CD4-positive, alpha-beta T cell treated with Interleukin-21 for 1 hour (primary cell): ENCODE results near the gene GLG1.
"Not testable (repeated sequence)": the region's sequence is repeated elsewhere in the genome, so short reads cannot be mapped to it uniquely, and the experiment has no call there.

Source experiments
- DNase-seq: peaks from one replicate; pipeline ENCODE4 v3.0.0-alpha.2; 2020

Gene GLG1

GRCh38 chr16:74430036-74430712, 176.7 kb downstream of the GLG1 start:
- peak; percentile 59 for DNase-seq

- not testable (repeated sequence) for DNase-seq
Measured at GRCh38 chr16:74428493-74428892, 178.4 kb downstream of the GLG1 start.

GRCh38 chr16:74425751-74426150, 181.2 kb downstream of the GLG1 start:
- DNase-seq: not testable (repeated sequence)

- DNase-seq: not testable (repeated sequence)
Measured at GRCh38 chr16:74423721-74424120, 183.2 kb downstream of the GLG1 start.

DNA sequence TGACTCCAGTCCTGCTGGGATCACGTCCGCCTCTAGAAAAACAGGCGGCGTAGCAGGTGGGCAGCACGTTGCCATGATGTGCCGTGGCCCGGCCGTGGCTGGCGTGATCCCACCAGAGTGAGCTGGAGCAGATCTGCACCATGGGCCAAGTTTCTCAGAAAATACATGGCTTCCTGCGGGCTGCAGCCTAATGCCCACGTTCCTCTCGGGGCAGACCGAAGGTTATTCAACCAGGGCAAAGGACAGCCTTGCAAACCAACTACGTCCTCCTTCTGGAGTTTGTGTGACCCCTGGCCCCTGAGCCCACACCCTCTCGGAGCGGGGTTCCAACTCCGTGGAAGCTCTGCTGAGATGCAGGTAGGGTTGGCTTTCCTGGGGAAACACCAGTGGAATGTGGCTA, 184.8 kb downstream of the GLG1 start:
- not testable (repeated sequence) for DNase-seq

GRCh38 chr16:74421482-74421785, 185.5 kb downstream of the GLG1 start:
- not testable (repeated sequence) for DNase-seq

DNA sequence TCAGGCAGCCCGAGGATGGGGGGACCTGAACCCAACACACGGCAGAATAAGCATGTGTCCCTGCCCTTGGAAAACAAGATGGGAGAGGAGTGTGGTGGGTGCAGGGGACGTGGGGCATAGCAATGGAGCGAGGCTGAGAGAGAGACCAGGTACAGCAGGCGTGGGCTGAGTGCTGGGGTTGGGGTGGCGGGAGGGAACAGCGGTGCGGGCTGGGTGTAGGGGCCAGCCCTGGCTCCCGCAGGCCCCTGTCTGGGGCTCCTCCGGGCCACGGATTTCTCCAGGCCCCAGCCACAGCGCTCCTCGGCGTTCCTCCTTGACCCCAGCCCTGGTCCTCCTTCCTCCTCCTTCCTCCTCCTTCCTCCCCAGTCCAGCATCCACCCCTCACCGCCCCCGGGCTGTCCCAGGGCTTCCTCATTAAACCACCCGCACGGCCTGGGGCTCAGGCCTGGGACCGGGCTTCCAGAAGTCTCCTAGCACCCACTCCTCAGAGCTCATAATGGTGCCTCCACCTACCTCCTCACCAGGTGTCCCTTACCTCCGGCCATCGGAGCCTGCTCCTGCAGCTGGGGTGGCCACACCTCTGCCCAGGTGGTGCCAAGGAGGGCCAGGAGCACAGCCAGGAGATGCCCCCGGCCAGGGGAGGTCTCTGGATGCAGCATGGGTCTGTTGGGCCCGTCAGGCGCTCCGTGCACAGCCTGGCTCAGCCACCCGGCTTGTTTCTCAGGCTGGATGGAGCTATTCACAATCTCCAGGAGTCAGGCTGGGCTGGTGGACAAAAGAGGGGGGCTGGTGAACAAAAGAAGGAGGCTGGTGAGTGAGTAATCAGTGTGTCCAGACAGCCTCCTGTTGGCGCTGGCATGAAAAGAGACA, 186.1 kb downstream of the GLG1 start, which contains the start of gene CLEC18B:
CLEC18B (minus strand) TSS at position 867 of the 870 bp plus-strand sequence; CDS start at position 659, 208 bp downstream.
- not testable (repeated sequence) for DNase-seq

DNA sequence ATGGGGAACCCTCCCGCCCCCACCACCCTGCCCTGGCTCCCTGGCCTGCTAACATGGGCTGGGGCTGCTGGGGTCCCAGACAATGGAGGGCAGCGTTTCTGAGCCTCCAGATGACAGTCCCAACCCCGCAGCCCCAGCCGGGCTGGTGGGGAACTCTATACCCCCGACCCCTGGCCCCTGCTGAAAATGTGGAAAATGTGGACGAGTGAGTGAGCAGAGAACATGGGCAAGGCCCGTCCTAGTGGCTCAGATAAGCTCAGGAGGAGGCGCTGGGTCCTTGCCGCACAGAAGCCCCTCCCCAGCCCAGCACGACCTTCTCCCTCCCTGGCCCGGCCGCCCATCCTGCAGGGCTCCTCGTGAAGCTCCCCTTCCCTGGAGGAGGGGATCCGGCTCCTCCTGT, 187.1 kb downstream of the GLG1 start:
- not testable (repeated sequence) for DNase-seq

- DNase-seq: not testable (repeated sequence)
Measured at GRCh38 chr16:74417897-74418296, 189.0 kb downstream of the GLG1 start.

DNA sequence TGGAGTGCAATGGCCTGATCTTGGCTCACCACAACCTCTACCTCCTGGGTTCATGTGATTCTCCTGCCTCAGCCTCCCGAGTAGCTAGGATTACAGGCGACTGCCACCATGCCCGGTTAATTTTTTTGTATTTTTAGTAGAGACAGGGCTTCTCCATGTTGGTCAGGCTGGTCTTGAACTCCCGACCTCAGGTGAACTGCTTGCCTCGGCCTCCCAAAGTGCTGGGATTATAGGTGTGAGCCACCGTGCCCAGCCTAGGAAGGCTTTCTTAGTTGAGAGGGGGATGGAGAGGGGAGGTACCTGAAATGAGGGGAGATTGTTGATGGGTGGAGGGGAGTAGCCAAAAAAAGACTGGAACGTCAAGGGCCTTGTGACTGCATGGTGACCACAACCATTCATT, 193.0 kb downstream of the GLG1 start:
- DNase-seq: not testable (repeated sequence)

GRCh38 chr16:74413485-74413884, 193.4 kb downstream of the GLG1 start:
- DNase-seq: not testable (repeated sequence)

DNA sequence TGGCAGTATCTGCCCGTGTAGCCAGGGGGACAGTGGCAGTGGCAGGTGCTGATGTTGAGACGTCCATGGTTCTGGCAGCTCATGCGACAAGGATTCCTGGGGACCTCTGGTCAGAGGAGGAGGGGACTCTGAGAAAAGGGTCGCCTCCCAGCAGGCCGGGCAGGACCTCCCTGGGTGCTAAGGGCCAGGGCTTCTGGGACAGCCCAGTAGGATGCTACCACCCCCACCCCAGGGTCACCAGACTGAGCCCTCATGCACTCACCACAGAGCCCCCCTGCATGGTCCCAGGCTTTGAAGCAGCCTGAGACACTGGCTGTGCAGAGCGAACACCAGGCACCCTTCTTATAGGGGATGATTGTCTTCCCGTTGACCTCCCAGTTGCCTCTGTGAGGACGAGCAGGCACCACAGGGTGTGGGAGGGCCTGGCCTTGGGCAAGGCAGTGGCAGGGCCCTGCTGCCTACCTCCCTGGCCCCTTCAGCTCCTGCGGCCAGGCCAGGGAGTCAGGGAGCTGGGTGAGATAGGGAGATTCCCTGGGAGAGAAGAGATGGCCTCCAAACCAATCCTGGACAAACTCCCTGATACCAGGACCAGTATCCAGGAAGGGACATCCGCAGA, 194.0 kb downstream of the GLG1 start:
- DNase-seq: not testable (repeated sequence)

GRCh38 chr16:74412138-74412774, 194.7 kb downstream of the GLG1 start:
- not testable (repeated sequence) for DNase-seq

- not testable (repeated sequence) for DNase-seq
Measured at GRCh38 chr16:74410981-74411380, 195.9 kb downstream of the GLG1 start.

DNA sequence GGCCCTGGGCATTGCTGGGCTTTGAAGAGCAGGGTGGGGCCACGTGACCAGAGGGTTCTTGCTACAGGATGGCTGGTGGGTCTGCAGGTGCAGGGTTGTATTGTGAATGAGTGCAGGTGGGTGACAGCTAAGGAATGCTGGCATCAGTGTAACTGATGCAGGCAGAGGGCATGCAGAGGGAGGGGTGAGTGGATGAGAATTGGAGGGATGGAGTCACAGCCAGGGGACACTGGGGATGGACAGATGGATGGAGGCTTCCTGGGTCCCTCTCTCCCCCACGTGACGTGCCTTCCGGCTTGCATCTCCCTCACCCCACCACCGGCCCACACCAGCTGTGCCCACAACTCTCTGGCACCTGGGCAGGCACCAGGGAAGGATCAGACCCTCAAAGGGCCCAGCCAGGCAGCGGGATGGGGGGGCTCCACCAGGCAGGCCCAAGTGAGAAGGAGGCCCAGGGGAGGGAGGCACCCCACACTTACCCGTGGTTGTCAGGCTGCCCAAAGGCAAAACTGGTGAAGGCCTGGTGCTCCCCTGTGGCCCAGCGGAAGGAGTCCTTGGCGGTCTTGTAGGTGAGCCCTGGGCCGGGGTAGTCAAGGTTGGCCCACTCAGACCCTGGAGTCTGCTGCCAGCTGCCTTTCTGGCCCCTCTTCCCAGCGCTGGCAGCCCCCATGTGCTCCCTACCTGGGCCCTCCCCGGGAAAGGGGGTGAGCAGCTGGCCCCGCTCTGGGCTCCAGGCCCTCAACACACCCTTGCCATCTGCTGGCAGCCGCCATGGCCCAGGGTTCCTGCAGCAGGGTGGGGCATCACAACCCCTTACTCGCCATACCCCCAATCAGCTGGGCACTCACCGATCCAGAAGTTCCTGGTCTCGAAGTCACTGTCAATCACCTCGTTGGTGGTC, 196.6 kb downstream of the GLG1 start:
- DNase-seq: not testable (repeated sequence)

DNA sequence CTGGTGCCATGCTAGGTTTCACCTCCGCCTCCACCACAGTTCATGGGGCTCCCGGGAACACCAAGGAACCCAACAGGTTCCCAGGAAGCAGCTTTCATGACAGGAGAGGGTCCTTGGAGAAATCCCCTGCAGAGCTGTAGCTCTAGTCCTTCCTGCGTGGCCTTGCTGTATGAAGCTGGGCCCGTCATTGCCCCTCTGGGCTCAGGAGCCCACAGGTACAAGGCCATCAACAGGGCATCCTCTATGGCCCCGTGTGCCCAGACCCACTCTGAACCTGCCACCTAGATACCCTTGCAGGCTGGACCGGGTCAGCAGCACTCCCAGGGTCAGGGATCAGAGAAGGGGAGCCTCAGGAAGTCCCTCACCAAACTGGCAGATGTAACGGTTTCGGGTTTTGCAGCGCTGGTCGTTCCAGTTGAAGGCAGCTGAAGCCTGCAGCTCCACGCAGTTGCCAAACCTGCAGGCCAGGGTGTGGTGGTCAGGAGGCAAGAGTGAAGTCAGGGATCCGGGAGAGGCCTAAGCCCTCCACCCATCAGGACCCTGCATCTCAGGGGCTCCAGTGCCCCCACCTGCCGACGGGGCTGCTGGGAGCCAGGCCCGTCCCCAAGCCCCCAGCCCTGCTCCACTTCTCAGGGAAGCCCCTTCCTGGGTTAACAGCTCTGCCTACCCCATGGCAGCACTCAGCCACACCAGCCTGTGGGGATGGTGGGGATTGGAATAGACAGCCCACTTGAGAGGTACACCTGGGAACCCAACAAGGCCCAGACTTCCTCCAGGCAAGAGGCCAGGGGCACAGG, 197.5 kb downstream of the GLG1 start:
- not testable (repeated sequence) for DNase-seq

GRCh38 chr16:74407362-74407705, 199.6 kb downstream of the GLG1 start:
- not testable (repeated sequence) for DNase-seq

DNA sequence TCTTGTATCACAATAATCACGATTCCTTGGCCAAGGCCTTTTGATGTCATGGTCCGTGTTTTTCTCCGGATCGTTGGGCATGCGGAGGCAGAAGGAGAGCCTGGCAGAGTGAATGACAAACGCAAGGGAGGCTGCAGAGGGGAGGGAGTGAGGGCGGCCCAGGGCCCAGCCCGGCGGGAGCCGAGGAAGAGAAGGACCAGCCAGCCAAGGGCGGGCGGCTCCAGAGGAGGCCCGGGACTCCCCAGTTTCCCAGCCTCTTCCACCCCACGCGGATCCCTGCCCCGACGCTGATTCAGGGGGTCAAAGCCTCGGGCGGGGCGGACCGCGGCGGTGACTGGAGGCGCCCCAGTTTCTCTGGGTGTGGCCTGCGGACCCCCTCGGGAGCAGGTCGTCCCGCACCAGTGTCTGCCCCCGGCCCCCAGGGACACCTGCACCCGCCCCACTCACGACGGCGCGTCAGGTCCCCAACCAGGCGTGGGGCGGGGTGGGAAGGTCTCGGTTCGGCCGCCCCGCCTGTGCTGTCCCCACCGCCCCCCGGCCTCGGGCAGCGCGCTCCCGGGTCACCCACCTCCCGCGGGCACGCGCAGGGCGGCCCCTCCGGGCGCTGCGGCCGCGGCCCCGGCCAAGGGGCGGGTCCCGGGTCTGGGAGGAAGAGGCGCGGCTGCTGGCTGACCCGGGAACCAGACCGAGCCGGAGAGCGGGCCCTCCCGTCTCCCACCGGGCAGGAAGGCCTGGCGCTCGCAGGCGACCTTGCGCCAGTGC, 200.1 kb downstream of the GLG1 start:
- not testable (repeated sequence) for DNase-seq

DNA sequence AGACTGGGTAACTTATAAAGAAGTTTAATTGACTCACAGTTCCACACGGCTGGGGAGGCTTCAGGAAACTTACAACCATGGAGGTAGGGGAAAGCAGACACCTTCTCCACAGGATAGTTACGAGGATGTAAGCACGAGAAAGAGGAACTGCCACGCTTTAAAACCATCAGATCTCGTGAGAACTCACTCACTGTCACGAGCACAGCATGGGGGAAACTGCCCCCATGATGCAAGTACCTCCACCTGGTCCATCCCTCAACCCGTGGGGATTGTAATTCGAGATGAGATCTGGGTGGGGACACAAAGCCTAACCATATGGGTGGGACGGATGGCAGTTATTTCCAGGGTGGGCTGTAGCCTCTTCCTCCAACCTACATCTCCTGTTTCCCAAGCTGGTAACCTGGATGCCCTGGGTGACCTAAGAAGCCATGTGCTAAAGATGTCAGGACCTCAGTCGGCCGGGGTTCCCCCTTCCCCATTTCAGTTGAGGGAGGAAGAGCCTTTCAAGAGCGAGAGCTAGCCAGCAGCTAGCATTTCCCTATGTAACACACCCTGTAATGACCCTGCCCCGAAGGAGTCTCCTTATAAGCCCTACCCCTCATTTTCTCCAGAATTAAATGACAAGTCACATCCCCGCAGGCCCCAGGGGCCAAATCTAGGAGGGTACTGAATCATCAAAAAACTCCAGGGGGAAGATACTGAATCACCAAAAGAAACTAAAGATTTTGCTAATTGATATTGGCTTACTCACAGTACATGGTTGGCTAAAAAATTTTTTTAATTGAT, 202.6 kb downstream of the GLG1 start:
- not testable (repeated sequence) for DNase-seq

- not testable (repeated sequence) for DNase-seq
Measured at GRCh38 chr16:74400238-74400637, 206.7 kb downstream of the GLG1 start.
